A549 (cell line): ENCODE results near the gene RABGEF1.

Experiments used
- CTCF ChIP-seq: fragments of >200 bp; sonication (Bioruptor Twin); formaldehyde crosslinking; IDR thresholded peaks from 3 replicates; pipeline ENCODE4 v1.5.1; 2016
- GATA3 ChIP-seq: IDR thresholded peaks from 2 replicates; pipeline ENCODE4 v1.6.1; 2012; ENCODE audit warnings: borderline replicate concordance
- POLR2A ChIP-seq: IDR thresholded peaks from 2 replicates; pipeline ENCODE4 v1.6.1; 2012; ENCODE audit warnings: mild to moderate bottlenecking, low read length

DNA sequence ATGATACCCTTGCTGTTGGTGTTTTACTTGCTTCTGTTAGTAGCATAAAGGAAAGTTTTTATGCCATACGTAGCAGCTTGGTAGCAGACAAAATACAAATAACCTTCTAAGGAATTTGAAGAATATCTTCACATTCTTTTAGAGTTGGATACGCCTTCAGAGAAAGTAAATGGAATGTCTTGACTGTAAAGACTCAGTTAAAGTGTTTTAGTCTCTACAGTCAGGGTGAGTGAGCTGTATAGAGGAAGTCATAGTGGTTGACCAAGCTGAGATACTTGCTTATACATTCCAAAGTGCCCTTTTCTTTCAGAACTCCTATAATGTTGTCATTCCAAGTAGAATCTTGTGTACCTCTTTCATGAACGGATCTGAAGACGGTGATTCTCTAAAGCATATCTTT, 37.7 kb downstream of the RABGEF1 start:
- TF ChIP-seq POLR2A (no peak), GATA3 (no peak), CTCF (no peak)
